GM19238 (cell line): ENCODE results near the gene CEACAM20.
"Not testable (repeated sequence)": the region's sequence is repeated elsewhere in the genome, so short reads cannot be mapped to it uniquely, and the experiment has no call there.

ENCODE experiments used
- DNase-seq: peaks from one replicate; pipeline ENCODE4 v3.0.0; 2011; ENCODE audit warnings: low spot score; ENCODE audit not compliant: insufficient read length

Gene CEACAM20

DNA sequence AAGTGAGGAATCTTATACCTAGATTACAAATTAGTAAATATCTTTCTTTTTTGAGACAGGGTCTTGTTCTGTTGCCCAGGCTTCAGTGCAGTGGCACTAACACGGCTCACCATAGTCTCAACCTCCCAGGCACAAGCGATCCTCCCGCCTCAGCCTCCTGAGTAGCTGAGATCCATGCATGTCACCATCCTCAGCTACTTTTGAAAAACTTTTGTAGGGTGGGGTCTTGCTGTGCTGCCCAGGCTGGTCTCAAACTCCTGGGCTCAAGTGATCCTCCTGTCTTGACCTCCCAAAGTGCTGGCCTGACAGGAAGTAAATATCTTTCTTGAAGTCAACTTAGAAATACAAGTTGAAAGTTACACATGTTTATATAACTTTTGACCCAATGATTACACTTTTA lies 20.0 kb upstream of the CEACAM20 start:
- no peak for DNase-seq

DNA sequence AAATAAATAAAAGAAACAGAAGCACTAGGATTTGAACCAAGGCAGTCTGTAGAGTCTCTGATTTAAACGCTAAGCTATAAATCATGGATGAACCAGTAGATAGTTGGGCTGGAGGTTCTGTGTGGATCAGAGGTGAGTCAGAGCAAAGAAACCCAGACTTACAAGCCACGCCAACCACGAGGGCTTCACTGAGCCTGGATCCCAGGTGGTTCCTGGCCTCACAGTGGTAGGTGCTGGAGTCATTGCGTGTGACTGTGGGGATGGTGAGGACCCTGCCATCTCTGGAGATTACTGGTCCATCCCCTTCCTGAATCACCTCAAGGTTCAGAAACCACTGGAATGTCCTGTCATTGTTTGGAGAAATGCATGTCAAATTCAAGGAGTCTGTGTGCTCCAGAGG lies 19.3 kb upstream of the CEACAM20 start:
- no peak for DNase-seq

DNA sequence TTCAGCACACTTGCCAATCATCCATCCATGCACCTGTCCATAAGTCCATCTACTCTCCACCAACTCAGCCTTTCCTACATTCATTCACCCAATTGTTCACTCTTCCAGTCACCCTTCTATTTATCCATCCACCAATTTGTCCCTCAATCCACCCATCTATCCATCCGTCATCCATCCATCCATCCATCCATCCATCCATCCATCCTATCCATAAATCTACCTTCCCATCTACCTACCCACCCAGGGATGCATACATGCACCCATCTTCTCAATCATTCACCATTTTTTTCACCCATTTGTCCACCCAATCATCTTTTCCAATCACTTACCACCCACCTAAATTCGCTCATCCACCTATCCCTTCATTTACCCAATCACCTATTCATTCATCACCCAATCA lies 14.6 kb upstream of the CEACAM20 start:
- no peak for DNase-seq

DNA sequence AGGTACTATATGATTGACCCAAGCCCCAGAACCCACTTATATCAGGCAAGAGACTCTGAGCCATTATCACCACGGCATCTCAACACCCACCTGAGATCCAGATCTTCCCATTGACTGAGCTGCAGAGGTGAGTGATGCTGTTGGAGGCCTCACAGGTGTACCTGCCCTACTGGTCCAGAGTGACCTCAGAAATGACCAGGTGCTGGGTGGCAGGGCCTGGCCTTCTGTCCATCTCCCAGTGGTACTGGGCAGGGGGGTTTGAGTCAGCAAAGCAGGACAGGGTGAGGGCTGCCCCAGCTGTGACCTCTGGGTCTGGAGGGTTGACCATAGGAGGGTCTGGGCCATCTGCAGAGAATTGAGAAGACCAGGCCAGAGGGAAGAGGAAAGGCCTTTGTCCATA lies 13.2 kb upstream of the CEACAM20 start:
- no peak for DNase-seq

DNA sequence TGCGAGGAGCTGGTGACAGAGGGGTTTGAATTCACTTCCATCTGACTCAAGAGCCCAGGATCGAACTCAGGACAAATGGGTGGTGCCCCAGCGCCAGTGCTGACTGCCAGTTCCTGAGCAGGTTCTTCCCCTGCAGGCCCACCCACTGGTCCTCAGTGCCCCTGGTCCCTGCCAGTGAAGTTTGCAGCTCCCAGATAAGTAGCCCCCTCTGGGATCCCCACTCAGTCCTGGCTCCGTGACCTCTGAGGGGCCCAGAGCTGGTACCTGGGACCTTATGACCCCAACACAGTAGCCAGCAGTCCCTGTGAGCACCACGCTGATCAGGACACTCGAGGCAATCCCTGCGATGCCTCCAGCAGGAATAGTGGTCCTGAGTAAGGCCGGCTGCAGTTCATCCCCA lies 11.3 kb upstream of the CEACAM20 start:
- DNase-seq = no peak

DNA sequence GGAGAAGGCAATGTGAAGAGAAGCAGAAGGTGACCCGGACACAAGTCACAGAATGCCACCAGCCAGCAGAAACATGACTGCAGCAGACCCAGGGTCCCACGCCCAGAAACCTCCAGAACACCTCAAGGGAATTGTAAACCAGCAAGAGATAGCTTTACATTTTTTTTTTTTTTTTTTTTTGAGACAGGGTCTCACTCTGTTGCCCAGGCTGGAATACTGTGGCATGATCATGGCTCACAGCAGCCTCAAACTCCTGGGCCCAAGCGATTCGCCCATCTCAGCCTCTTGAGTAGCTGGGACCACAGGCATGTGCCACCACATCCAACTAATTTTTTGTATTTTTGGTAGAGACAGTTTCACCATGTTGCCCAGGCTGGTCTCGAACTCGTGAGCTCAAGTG lies 10.5 kb upstream of the CEACAM20 start:
- DNase-seq = no peak

DNA sequence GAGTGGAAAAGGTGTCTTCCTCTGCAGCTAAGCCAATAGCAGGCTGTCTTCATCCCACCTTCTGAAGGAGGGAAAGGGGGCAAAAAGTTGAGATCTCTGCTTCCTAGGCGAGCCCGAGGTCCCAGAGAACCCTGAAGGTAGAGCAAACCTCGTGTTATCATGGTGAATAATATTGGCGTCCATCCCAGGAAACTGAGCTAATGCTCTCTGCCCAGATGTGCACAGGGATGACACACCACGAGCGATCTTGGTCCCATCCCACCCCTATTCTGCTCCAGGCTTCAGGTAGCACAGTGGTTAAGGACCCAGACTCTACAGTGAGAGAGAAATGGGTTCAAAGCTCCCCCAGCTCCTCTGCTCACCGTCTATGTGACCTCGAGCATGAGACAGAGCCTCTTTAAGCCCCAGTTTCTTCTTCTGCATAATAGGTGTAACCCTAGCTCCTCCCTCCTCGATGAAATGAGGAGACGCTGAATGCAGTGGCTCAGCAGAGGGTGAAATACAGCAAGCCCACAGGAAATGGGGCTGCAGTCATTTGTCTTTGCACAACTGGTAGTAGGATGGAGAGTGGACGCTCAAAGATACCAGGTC lies 9.9 kb upstream of the CEACAM20 start:
- no peak for DNase-seq

DNA sequence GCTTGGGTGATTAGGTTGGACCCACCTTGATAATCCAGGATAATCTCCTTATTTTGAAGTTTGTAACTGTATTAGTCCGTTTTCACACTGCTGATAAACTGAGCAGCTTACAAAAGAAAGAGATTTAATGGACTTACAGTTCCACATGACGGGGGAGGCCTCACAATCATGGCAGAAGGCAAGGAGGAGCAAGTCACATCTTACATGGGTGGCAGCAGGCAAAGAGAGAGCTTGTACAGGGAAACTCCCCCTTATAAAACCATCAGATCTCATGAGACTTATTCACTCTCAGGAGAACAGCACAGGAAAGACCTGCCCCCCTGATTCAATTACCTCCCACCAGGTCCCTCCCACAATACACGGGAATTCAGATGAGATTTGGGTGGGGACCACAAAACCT lies 5.9 kb upstream of the CEACAM20 start:
- not testable (repeated sequence) for DNase-seq

DNA sequence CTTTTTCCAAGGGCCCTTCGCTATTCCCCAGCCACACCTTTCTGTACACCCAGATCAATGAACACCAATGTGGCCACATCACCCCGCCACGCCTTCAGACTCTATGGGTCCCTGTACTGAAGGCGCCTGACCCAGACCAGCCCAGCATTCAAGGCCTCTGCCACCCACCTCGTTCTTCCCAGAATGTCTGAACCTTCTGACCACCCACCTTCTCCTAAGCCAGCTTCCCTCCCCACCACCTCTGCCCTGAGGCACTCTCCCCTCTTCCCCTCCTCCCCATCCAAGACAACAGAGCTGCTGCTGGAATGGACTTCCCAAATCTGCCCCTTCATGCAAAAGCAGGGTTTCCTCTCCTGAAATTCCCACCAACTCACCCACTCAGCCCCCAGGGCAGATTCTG lies 3.3 kb upstream of the CEACAM20 start:
- no peak for DNase-seq

DNA sequence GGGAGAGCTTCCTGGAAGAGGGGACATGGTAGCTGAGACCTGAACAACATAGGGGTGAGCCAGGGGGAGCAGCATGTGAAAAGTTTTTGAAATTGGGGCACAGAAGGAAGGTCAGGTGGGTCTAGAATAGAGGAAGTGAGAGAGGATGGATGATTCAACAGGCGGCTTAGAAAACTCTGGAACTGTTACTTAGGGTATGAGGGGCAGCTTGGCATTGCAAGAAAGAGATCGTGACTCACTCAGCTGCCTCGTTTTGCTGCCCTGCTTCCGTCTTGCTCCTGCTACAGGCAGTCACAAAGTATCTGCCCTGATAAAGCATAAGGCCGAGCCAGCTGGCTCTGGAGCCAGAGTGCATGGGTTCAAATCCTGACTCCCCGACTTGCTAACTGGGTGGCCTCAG lies 1.3 kb upstream of the CEACAM20 start:
- DNase-seq = no peak

DNA sequence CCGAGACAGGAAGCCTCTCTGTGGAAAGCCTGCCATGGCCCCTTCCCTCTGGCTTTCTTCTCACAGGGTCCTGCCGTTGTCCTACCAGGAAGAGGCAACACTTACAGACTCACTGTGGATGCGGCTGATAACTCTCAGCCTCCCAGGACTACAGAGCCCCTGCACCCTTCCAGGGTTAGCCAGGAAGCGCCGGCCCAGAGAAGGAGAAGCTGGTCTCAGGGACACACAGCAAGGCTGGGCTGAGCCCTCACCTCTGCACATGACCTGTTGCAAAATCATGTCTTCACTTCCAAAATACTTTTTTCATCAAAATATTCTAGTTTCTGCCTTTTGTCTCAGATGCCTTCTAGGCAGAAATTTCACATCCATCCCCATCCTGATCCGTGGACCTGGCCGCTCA lies 1.9 kb downstream of the CEACAM20 start:
- no peak for DNase-seq

DNA sequence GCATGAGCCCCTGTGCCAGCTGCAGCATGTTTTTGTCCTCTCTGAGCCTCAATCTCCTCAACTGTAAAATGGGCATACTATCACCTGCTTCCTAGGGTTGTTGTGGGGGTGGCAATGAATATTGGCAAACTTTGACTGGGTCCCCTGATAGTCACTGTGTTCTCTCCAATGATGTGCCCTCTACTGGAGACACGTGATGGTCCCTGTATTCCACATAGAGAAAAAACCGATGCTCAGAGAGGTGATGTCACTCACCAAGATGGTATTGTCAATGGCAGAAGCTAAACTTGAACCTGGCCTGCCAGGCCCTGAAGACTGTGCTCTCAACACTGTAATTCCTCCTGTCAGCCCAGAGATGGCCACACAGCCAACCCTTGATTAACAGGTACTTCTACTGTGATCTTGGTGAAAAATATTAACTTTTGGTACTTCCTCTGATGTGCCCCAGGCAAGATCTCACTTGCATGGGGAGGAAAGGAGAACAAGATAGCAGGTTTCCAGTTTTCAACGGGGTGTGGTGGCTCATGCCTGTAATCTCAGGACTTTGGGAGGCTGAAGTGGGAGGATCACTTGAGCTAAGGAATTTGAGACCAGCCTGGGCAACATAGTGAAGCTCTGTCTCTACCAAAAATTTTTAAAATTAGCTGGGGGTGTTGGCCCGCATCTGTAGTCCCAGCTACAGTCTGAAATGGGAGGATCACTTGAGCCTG lies 3.6 kb downstream of the CEACAM20 start:
- DNase-seq = no peak

DNA sequence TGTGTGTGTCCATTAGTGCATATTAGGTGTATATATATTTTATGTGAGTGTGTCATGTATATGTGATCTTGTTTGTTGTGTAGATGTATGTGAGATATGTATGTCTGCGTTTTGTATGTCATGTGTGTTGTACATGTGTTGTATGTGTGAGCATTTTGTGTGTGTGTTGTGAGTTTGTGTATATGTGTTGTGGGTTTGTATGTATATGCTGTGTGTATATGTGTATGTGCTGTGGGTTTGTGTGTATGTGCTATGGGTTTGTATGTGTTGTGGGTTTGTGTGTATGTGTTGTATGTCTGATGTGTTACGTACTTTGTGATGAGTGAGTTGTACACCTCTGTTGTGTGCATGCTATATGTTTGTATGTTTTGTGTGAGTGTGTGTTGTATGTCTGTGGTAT lies 8.1 kb downstream of the CEACAM20 start:
- no peak for DNase-seq

DNA sequence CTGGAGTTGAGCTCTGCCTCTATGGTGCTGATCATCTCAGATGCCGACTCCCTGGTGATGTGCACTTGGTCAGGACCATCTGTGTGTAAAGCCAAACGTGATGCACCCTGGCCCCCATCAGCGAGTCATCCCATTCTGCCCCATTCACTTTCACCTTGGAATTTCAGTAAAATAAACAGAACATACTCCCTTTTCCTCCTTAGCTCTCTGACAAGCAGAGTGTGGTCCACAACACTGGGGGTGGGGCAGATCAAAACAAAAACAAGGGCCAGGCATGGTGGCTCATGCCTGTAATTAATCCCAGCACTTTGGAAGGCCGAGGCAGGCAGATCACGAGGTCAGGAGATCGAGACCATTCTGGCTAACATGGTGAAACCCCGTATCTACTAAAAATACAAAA lies 12.3 kb downstream of the CEACAM20 start:
- DNase-seq = no peak

DNA sequence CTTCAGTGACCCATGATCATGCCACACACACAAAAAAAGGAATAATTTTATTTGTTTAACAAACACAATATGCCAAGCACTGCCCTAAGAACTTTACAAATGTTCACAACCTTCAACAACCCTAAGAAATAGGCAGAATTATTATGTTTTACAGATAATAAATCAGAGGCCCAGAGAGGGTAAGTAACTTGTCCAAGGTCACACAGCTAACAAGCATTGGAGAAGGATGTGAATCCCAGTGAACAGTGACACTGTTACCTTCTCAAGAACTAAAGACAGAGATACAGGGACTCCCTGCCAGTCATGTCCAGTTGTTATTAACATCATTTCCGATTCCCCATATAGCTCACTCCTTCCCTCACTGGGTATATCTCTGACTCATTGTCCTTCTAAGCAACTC lies 13.6 kb downstream of the CEACAM20 start:
- no peak for DNase-seq

DNA sequence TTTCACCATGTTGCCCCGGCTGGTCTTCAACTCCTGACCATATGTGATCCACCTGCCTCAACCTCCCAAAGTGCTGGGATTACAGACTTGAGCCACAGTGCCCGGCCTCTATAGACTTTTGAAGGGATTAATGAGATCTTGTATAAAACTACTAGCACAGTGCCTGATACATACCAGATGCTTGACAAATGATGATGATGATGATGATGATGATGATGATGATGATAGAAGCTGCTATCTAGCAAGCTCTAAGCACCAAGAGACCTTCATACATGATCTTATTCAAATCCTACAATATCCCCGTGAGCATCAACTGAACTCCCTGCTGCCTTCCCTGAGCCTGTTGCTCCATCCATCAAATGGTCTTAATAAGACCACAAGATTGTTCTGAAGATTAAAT lies 14.4 kb downstream of the CEACAM20 start:
- DNase-seq = no peak

DNA sequence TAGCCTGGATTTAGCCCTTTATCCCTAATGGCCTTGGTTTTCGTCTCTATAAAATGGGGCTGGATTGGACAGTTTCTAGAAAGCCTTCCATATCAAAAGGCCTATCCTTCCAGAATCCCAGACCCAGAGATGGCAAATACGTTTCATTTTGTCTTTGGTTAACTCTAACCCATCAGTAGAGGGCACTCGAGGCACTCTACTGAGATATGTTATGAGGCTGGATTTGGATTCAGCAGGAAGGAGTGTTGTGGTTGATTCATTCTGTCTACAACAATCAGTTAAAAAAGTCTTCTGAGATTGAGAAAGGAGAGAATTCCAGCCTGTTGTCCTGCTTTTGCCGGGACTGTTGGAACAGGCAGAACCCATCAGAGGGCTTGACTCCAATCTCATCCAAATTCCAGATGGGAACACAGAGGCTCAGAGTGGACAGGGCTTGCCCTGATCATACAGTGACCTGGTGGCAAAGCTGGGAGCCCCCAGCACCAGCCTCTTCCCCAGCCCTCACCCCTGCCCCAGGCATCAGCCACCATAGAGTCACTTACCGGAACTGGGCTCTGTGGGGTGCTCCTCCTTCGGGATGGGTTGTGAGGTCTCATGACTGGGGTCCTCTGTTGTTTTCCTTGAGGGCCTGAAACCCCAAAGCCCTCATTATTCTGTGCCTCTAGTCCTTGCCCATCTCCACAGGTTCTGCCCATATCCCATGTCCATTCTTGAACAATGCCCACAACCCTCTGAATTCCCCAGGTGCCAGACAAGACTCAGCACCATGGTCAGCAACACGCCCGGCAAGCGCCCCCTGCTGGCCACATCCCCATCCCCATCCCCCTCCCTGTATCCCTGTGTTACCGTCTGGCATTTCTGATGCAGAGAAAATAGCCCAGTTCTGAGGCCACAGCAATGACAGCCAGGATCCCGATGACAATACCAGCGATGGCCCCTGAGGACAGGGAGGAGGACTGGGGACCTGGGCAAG lies 16.9 kb downstream of the CEACAM20 start:
- DNase-seq = no peak

DNA sequence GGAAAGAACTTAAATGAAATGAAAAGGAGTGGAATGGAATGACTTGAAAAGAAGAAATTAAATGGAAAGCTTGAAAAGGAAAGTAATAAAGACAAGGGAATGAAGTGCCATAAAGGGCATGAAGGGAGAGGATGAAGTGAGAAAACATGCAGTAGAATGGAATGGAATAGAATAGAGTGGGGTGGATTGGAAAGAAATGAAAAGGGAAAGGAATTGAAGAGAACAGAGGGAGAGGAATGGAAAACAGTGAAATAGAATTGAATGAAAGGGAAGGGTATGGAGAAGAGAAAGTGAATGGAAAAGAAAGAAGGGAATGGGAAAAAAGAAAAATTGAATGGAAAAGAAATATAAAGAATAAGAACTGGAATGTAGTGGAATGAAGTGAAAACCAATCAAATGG lies 20.0 kb downstream of the CEACAM20 start:
- DNase-seq = no peak

DNA sequence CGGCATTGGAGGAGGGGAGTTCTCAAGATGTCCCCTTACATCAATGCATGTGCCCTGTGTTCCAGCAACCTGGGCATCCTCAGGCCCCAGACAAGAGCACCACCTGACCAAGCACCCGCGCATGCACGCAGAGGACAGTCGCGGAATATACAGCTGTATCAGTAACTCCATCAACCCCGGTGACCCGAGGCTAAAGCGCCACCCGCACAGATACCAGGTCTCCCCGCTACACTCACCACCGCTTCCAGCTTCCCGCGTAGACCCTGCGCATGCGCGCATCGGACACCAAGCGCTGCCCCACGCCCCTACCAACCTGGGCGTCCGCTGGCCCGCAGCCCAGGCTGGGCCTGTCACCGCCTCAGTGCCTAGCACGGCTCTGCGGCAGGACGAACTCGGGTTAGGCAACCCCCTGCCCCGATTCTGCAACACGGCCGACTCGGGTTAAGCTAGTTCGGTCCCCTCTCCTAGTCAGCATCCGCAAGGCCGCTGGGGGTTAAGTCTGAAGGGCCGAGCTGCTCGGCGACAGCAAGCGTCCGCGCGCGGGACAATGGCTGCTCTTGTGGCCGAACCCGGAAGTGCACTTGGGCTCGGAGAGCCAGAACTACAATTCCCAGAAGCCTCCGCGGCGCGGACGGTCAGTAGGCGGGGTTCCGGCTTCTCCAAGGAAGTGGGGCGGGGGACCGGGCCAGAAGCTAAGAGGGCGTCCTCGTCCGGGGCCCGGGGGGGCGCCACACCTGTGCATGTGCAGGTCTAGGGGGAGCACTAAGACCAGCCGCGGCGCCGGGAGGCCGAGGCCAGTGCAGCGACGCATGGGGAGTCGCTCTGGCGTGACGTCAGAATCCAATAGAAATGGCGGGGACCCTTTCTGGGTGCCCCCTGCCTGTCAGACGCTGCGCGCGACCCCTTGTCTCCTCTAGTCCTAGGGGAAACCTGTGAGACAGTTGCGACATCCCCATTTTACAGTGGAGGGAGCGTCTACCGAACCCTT lies 29.2 kb downstream of the CEACAM20 start, which contains the start of gene ZNF180:
ZNF180 (minus strand) TSS at position 561 of the 988 bp plus-strand sequence. CDS start 3,188 bp downstream, outside the sequence.
- DNase-seq = peak; percentile 95

DNA sequence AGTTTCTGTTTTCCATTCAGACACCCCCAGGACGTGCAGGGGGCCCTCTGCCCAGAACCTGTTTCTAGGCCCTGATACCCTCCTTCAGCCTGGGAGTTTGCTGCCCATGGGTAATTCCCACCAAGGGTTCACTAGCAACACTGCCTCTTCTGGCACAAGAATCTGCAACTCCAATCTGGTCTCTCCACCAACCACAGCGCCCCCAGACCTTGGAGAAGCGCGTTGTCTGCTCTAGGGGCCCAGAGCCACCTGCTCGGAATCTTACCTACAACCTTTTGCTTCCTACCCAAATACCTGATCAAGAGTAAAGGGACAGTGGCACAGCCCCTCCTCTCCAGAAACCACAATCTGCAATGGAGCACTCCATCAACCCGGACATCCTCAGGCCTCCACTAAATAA lies 29.9 kb downstream of the CEACAM20 start:
- DNase-seq = no peak

DNA sequence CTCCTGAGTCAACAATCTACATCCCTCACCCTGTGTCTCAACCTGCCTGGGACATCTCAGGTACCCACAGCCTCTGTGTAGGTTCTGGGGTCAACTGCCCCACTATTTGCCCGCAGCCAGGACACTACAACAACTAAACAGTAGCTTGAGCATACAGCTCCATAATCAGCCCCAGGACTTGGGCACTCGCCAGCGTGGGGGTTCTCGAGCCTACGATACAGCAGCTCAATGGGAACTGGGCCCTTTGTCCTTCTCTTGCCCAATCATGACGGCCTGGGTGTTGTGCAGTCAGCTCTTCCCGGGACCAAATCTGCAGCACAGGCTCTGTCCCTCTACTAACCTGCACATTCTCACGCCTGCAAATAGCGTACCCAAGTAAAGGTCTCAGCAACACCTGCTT lies 30.5 kb downstream of the CEACAM20 start:
- no peak for DNase-seq
